Gastroesophageal sphincter (tissue), 4 donors: ENCODE measurements around the gene LRRC3. TPM values are rescaled to one million over a fixed set of nuclear protein-coding genes. Genes with fewer than 3 reads are reported as not detected.

Source experiments
- ATAC-seq: fragments of 150-250 bp; one replicate; pipeline ENCODE4 v1.9.1; 2016; ENCODE audit warnings: mild to moderate bottlenecking, moderate library complexity
- H3K27ac ChIP-seq, 4 donors: fragments of 200-600 bp; sonication (generic) in 3 of 4; 1 replicate in 3 of 4; 2 replicates in 1 of 4; pipeline ENCODE4 v1.5.1; 2016 to 2019
- H3K27me3 ChIP-seq: fragments of 200-600 bp; sonication (generic); one replicate; pipeline ENCODE4 v1.5.1; 2019
- H3K36me3 ChIP-seq, 2 donors: fragments of 200-600 bp; sonication (generic); one replicate each; pipeline ENCODE4 v1.5.1; 2019; ENCODE audit warnings: control low read depth in 1 of 2
- H3K4me1 ChIP-seq, 3 donors: fragments of 200-600 bp; sonication (generic); 1 replicate in 2 of 3; 2 replicates in 1 of 3; pipeline ENCODE4 v1.5.1; 2016 to 2019; ENCODE audit warnings: control low read depth in 2 of 3
- H3K4me3 ChIP-seq, 2 donors: fragments of 200-600 bp; sonication (generic); one replicate each; pipeline ENCODE4 v1.5.1; 2019; ENCODE audit warnings: mild to moderate bottlenecking in 1 of 2, moderate library complexity in 1 of 2
- H3K9me3 ChIP-seq, 3 donors: fragments of 200-600 bp; sonication (generic); one replicate each; pipeline ENCODE4 v1.5.1; 2017 to 2019; ENCODE audit warnings: control low read depth in 2 of 3
- EP300 ChIP-seq: sonication (generic); formaldehyde crosslinking; IDR thresholded peaks from one replicate; pipeline ENCODE4 v1.6.1; 2017; ENCODE audit warnings: antibody characterized with exemption, mild to moderate bottlenecking
- POLR2A ChIP-seq, 2 donors: fragments of 450-650 bp; IDR thresholded peaks; one replicate each; pipeline ENCODE4 v1.6.1; 2017; ENCODE audit warnings: antibody characterized with exemption in 2 of 2, mild to moderate bottlenecking in 2 of 2, moderate library complexity in 1 of 2
- POLR2AphosphoS5 ChIP-seq: sonication (generic); formaldehyde crosslinking; IDR thresholded peaks from one replicate; pipeline ENCODE4 v1.6.1; 2017; ENCODE audit warnings: antibody characterized with exemption
- WGBS, 2 donors: methylation state at CpG; one replicate each; pipeline ENCODE4 v1.1.5; 2018; ENCODE audit warnings: low coverage in 1 of 2; 5-methylcytosine and 5-hydroxymethylcytosine counted together
- total RNA-seq, 4 donors: library from RNA; depleted of rRNA; stranded (reverse); fragments of >200 nt; gene quantifications; one replicate each; pipeline ENCODE4 v1.1.0, GENCODE V29; 2016
- TF ChIP-seq, protein P1 (sequence below), 4 experiments: fragments of 200-600 bp in 2 of 4; fragments of 450-650 bp in 2 of 4; sonication (generic) in 1 of 4; IDR thresholded peaks; one replicate each; pipeline ENCODE4 v1.5.1; 2017 to 2019; ENCODE audit warnings: antibody characterized with exemption in 4 of 4, mild to moderate bottlenecking in 2 of 4, moderate library complexity in 2 of 4

LRRC3 gene
- total RNA-seq, 4 donors from 2014 or later, result 2.7 to 8.3 (median 6.7) TPM

DNA sequence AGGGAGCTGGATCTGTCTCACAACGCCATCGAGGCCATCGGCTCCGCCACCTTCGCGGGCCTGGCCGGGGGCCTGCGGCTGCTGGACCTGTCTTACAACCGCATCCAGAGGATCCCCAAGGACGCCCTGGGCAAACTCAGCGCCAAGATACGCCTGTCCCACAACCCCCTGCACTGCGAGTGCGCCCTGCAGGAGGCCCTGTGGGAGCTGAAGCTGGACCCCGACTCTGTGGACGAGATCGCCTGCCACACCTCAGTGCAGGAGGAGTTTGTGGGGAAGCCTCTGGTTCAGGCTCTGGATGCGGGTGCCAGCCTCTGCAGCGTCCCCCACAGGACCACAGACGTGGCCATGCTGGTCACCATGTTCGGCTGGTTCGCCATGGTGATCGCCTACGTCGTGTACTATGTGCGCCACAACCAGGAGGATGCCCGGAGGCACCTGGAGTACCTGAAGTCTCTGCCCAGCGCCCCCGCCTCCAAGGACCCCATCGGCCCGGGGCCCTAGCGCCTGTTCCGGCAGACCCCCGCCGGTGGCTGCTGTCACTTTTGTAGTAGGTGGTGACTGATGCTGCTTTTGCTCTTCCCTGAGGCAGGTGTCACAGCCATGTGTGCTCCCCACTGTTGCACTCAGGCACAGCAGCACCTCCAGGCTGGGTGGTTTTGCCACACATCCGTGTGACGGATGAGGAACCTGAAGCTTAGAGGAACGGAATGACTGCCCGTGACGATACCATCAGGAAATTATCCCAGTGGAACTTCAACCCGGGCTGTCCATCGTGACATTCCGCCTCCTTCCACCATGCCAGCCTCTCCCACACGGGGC, 1.8 kb downstream of the LRRC3 start:
- Histone ChIP-seq H3K27ac (no peak overlapping the region), H3K4me1 (peaks cover 0 to 26% (median 6%) of the 10 kb centered on the region in 3 donors), H3K27me3 (no peaks in the 10 kb centered on the region), H3K4me3 (no peak overlapping the region), H3K36me3 (peaks cover 0 to 29% of the 10 kb centered on the region in 2 donors), H3K9me3 (peaks cover 0 to 16% (median 0%) of the 10 kb centered on the region in 3 donors)
- TF ChIP-seq EP300 (no peak), POLR2AphosphoS5 (no peak), POLR2A (IDR thresholded peaks at IDR 0.05) (no peak)
- TF ChIP-seq, protein P1, sequence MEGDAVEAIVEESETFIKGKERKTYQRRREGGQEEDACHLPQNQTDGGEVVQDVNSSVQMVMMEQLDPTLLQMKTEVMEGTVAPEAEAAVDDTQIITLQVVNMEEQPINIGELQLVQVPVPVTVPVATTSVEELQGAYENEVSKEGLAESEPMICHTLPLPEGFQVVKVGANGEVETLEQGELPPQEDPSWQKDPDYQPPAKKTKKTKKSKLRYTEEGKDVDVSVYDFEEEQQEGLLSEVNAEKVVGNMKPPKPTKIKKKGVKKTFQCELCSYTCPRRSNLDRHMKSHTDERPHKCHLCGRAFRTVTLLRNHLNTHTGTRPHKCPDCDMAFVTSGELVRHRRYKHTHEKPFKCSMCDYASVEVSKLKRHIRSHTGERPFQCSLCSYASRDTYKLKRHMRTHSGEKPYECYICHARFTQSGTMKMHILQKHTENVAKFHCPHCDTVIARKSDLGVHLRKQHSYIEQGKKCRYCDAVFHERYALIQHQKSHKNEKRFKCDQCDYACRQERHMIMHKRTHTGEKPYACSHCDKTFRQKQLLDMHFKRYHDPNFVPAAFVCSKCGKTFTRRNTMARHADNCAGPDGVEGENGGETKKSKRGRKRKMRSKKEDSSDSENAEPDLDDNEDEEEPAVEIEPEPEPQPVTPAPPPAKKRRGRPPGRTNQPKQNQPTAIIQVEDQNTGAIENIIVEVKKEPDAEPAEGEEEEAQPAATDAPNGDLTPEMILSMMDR (IDR thresholded peaks at IDR 0.05), result no peak
- 95% methylated on average over 6 to 7 of the region's 44 CpGs for WGBS, 2 donors
- ATAC-seq, result no peak

DNA sequence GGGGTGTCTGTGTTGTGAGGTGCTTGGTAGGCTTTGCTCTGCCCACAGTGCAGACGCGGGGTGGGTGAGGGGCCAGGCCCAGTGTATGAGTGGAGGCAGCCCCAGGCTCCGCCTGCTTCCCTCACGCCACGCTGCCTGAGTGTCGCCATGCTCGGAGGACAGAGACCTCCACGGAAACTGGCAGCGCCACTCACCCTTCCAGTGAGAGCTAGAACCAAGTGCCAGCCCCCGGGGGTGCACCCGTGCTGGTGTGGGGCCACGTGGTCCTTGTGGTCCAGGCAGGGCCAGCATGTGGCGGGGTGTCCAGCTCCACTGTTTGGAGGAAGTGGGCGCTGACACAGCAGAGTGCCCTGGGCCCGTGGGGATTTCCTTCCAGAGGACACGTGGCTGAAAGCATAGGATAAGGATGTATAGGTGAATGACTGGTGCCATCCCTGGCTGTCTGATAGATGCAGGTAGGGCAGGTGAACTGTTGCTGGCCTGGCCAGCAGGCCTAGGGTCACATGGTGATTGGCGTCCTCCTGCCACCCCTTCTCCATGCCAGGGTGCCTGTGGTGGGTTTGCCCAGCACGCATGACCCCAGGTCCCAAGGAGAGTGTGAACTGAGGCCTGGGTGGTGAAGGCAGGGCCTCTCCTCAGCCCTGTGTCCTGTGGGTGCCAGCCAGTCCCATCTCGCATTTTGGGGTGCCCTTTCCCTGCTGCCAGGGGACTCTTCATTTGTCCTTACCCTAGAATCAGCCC, 3.8 kb downstream of the LRRC3 start:
- TF ChIP-seq POLR2A (IDR thresholded peaks at IDR 0.05) (no peak), EP300 (no peak), POLR2AphosphoS5 (no peak)
- TF ChIP-seq, protein P1 (IDR thresholded peaks at IDR 0.05), result no peak
- WGBS, 2 donors, result 86% methylated on average over 5 of the region's 19 CpGs; no CpG with 5 or more reads in 1 of the 2 donors
- Histone ChIP-seq H3K4me1 (peaks cover 0 to 34% (median 6%) of the 10 kb centered on the region in 3 donors), H3K9me3 (peaks cover 0 to 8% (median 0%) of the 10 kb centered on the region in 3 donors), H3K27ac (no peak overlapping the region), H3K4me3 (no peak overlapping the region), H3K36me3 (peaks cover 0 to 29% of the 10 kb centered on the region in 2 donors), H3K27me3 (no peaks in the 10 kb centered on the region)
- no peak for ATAC-seq

DNA sequence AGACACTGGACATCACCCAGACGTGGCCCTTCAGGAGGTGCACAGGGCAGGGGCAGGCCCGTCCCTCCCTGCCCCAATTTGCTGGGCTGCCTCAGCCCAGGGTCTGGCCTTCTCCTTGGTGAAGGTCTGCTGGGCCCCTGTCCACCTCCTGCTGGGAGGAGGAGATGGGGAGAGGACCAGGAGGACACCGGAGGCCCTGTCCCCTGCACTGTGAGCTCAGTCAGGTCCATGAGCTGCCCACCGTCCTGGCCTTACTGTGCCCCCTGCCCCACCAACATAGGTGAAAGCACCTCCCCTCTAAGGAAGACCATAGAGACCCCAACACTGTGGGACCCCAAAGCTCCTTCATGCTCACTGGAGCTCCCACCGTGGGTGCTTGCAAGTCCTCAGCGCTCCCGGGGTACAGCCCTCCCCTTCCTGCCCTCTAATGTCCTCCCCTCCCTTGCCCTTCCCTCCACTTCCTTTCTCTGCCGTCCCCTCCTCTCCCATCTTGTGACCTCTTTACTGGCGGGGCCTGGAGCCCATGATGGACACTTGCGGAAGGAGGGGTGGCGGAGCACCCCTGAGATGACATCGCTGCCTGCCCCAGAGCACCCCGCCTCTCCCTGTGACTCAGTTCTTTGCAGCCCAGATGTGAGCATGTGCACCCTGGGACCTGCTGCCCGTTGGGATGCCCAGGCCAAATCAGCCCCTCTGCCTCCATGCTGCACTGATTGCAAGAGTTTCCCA, 4.6 kb downstream of the LRRC3 start:
- H3K27ac ChIP-seq, result no peak overlapping the region
- WGBS, 2 donors, result 59 to 88% methylated on average over 5 to 6 of the region's 14 CpGs
- peaks cover 0 to 29% of the 10 kb centered on the region in 2 donors for H3K36me3 ChIP-seq
- H3K4me1 ChIP-seq, result peaks cover 0 to 31% (median 6%) of the 10 kb centered on the region in 3 donors
- no peaks in the 10 kb centered on the region for H3K27me3 ChIP-seq
- peaks cover 0 to under 1% (median 0%) of the 10 kb centered on the region in 3 donors for H3K9me3 ChIP-seq
- H3K4me3 ChIP-seq, result no peak overlapping the region
- ATAC-seq, result no peak
- TF ChIP-seq, protein P1 (IDR thresholded peaks at IDR 0.05), result no peak
- TF ChIP-seq POLR2A (IDR thresholded peaks at IDR 0.05) (no peak), EP300 (no peak), POLR2AphosphoS5 (no peak)

DNA sequence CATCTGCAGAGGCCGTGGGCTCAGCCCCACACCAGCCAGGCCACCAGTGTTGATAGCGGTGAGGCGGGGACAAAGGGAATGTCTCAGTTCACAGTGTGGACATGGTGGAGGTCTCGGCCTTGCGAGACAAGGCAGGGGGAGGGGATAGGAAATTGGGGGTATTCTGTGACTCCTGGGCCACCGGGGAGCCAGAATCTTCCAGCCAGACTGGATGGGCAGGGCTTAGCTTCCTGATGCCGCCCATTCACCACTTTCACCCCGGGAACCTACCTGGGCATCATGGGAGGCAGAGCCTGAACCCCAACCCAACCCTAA, 5.1 kb downstream of the LRRC3 start:
- Histone ChIP-seq H3K4me3 (no peak overlapping the region), H3K36me3 (peaks cover 0 to 29% of the 10 kb centered on the region in 2 donors), H3K27ac (no peak overlapping the region), H3K4me1 (peaks cover 0 to 28% (median 6%) of the 10 kb centered on the region in 3 donors), H3K27me3 (no peaks in the 10 kb centered on the region), H3K9me3 (no peaks in the 10 kb centered on the region)
- no peak for ATAC-seq
- TF ChIP-seq POLR2A (IDR thresholded peaks at IDR 0.05) (no peak), EP300 (no peak), POLR2AphosphoS5 (no peak)
- TF ChIP-seq, protein P1 (IDR thresholded peaks at IDR 0.05), result no peak
- 80% methylated on average over 2 of the region's 8 CpGs; no CpG with 5 or more reads in 1 of the 2 donors for WGBS, 2 donors
